ENCODE measurements around the gene SLC8B1. TPM values are rescaled to one million over a fixed set of nuclear protein-coding genes. Genes with fewer than 3 reads are reported as not detected.

Gene SLC8B1
- total RNA-seq, 1 donor from 2014 or later, result 22.4 TPM

DNA sequence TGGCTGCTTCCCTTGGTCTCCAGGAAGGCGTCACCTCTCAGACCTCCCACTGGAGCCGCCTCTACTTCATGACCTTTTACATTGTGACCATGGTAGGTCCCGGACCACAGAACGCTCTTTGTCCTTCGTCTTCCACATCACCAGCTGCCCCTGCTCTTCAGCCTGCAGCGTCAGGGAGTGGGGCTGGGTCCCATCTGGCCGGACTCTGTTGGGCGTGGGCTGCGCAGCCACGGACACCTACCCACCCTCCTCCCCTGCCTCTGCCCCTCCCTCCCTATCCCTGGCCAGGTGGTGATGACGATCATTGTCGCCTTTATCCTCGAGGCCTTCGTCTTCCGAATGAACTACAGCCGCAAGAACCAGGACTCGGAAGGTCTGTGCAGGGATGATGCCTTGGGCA lies 43.3 kb downstream of the SLC8B1 start:
- intact Hi-C loops (cut with micrococcal nuclease), result no loop called here
- TF ChIP-seq CTCF (IDR thresholded peaks at IDR 0.05), result no peak
- no peaks in the 10 kb centered on the region for H3K27me3 Mint-ChIP-seq
- no peak overlapping the region for H3K4me3 Mint-ChIP-seq
- ATAC-seq (ENCODE audit: low read depth) (no peak), DNase-seq (no peak)
- H3K27ac Mint-ChIP-seq, result no peak overlapping the region
- H3K36me3 Mint-ChIP-seq (ENCODE audit: low read depth), result peaks cover 78% of the 10 kb centered on the region
- CTCF ChIA-PET, result no interaction called here
- no peaks in the 10 kb centered on the region for H3K9me3 Mint-ChIP-seq
- H3K4me1 Mint-ChIP-seq, result no peaks in the 10 kb centered on the region
- POLR2A ChIA-PET, result interaction anchor here (0.7 kb wide), 1 partner anchor 112 kb away, joined by 3 read pairs; no protein-coding TSS in a partner anchor

- Mint-ChIP-seq H3K4me3 (no peak overlapping the region), H3K4me1 (no peaks in the 10 kb centered on the region), H3K27me3 (no peaks in the 10 kb centered on the region), H3K36me3 (ENCODE audit: low read depth) (peaks cover 80% of the 10 kb centered on the region), H3K9me3 (no peaks in the 10 kb centered on the region), H3K27ac (no peak overlapping the region)
- ChIA-PET POLR2A (interaction anchor here (0.6 kb wide), 1 partner anchor 67 kb away, joined by 11 read pairs; no protein-coding TSS in a partner anchor), CTCF (no interaction called here)
- no peak for TF ChIP-seq CTCF (IDR thresholded peaks at IDR 0.05)
- no peak for DNase-seq
- ATAC-seq (ENCODE audit: low read depth), result no peak
- intact Hi-C loops (cut with micrococcal nuclease), result no loop called here
These were observed 44.4 kb downstream of the SLC8B1 start for GRCh38 chr12:113290506-113290905.

DNA sequence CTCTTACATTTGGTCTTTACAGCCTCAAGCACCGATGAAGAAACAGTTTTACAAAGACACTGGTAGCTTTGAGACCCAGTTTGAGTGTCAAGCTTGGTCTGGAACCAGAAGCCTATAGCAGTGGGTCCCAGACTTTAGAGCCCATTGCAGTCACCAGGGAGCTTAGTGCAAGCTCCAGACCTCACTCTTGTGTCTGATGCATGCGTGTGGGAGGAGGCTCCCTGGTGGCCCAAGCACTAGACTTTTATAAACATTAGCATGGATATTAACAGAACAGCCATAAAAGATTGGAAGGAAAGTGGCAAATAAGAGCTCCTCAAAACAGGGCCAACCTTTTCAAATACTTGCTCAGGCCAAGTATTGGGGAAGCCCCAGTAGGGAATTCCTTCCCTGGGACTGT lies 45.5 kb downstream of the SLC8B1 start:
- POLR2A ChIA-PET, result interaction anchor here (0.8 kb wide), 1 partner anchor 82 kb away, joined by 3 read pairs; no protein-coding TSS in a partner anchor
- H3K4me3 Mint-ChIP-seq, result no peak overlapping the region
- no peak for TF ChIP-seq CTCF (IDR thresholded peaks at IDR 0.05)
- no peaks in the 10 kb centered on the region for H3K9me3 Mint-ChIP-seq
- H3K36me3 Mint-ChIP-seq (ENCODE audit: low read depth), result peaks cover 79% of the 10 kb centered on the region
- ATAC-seq (ENCODE audit: low read depth) (no peak), DNase-seq (no peak)
- CTCF ChIA-PET, result no interaction called here
- H3K27me3 Mint-ChIP-seq, result no peaks in the 10 kb centered on the region
- intact Hi-C loops (cut with micrococcal nuclease), result no loop called here
- H3K27ac Mint-ChIP-seq, result no peak overlapping the region
- H3K4me1 Mint-ChIP-seq, result no peaks in the 10 kb centered on the region

DNA sequence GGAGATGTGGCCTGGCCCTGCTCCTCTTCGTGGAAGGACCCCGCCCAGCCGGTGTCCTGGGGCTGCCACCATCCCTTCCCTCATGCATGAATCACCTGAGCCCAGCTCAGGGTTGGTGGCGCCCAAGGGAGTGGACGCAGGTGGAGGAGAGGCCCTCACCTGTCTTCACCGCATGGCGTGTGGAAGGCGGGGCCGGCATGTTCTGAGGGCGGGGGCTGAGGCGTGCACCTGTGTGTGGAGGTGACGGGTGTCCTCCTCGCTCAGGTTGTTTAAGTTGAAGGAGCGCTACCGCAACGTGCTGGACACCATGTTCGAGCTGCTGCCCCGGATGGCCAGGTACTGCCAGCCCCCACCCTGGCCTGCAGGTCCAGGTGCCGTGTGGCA lies 47.0 kb downstream of the SLC8B1 start:
- Mint-ChIP-seq H3K4me3 (no peak overlapping the region), H3K36me3 (ENCODE audit: low read depth) (peaks cover 76% of the 10 kb centered on the region), H3K27ac (no peak overlapping the region), H3K4me1 (no peaks in the 10 kb centered on the region), H3K27me3 (no peaks in the 10 kb centered on the region), H3K9me3 (no peaks in the 10 kb centered on the region)
- CTCF ChIA-PET, result no interaction called here
- TF ChIP-seq CTCF (IDR thresholded peaks at IDR 0.05), result no peak
- intact Hi-C loops (cut with micrococcal nuclease), result no loop called here
- DNase-seq, result no peak
- no peak for ATAC-seq (ENCODE audit: low read depth)
- POLR2A ChIA-PET, result interaction anchor here (0.6 kb wide), 1 partner anchor 123 kb away, joined by 4 read pairs; no protein-coding TSS in a partner anchor

GRCh38 chr12:113287146-113287898 lies 47.6 kb downstream of the SLC8B1 start:
- DNase-seq, result no peak
- CTCF ChIA-PET, result no interaction called here

More at GRCh38 chr12:113287146-113287898, 47.6 kb downstream of the SLC8B1 start:
- peaks cover 70% of the 10 kb centered on the region for H3K36me3 Mint-ChIP-seq (ENCODE audit: low read depth)
- no peaks in the 10 kb centered on the region for H3K27me3 Mint-ChIP-seq
- no peak overlapping the region for H3K27ac Mint-ChIP-seq
- no peaks in the 10 kb centered on the region for H3K4me1 Mint-ChIP-seq
- POLR2A ChIA-PET, result interaction anchor here (0.6 kb wide), 1 partner anchor 123 kb away, joined by 4 read pairs; no protein-coding TSS in a partner anchor
- H3K4me3 Mint-ChIP-seq, result no peak overlapping the region
- no peaks in the 10 kb centered on the region for H3K9me3 Mint-ChIP-seq
- intact Hi-C loops (cut with micrococcal nuclease), result no loop called here
- TF ChIP-seq CTCF (IDR thresholded peaks at IDR 0.05), result no peak
- ATAC-seq (ENCODE audit: low read depth), result no peak

All from activated B cell treated with CpG ODN at 0.5 μM for 24 hours (primary cell).